Erythroblast (primary cell): ENCODE results near the gene ACOX2.

Experiments
- GATA1 ChIP-seq: IDR thresholded peaks from 2 replicates; pipeline ENCODE4 v1.6.1; 2011; ENCODE audit warnings: low read depth, mild to moderate bottlenecking, control low read depth, low read length, moderate library complexity
- POLR2A ChIP-seq: IDR thresholded peaks from 2 replicates; pipeline ENCODE4 v1.6.1; 2011; ENCODE audit warnings: mild to moderate bottlenecking, low read length

GRCh38 chr3:58572013-58572633 lies 35.1 kb upstream of the ACOX2 start:
- TF ChIP-seq POLR2A (no peak), GATA1 (no peak)
